ENCODE data around the gene GNA15. TPM values are rescaled to one million over a fixed set of nuclear protein-coding genes. Genes with fewer than 3 reads are reported as not detected.
A peak's percentile ranks its signal among the peaks of the same experiment; 100 is the strongest.

Gene GNA15
- total RNA-seq, 1 donor = 0.36 TPM

- no peaks in the 10 kb centered on the region for H3K27me3 ChIP-seq (ENCODE audit: insufficient read depth, low read length)
- H3K4me2 ChIP-seq (ENCODE audit: insufficient read depth, low read length) = no peak overlapping the region
- no peaks in the 10 kb centered on the region for H3K9me3 ChIP-seq (ENCODE audit: low read depth, low read length)
- no peak overlapping the region for H2AFZ ChIP-seq (ENCODE audit: low read length)
- H3K4me1 ChIP-seq (ENCODE audit: insufficient read depth, low read length) = no peaks in the 10 kb centered on the region
- H4K20me1 ChIP-seq (ENCODE audit: insufficient read depth, low read length) = peaks cover 5% of the 10 kb centered on the region
- DNase-seq (ENCODE audit: insufficient read length, low spot score, missing footprints) = no peak
- no peak overlapping the region for H3K4me3 ChIP-seq (ENCODE audit: insufficient read depth, low read length)
- peaks cover 15% of the 10 kb centered on the region for H3K36me3 ChIP-seq (ENCODE audit: insufficient read depth, low read length)
- H3K79me2 ChIP-seq (ENCODE audit: insufficient read depth, low read length) = no peaks in the 10 kb centered on the region
- H3K27ac ChIP-seq (ENCODE audit: low read depth, low read length) = no peak overlapping the region
- no peak for TF ChIP-seq CTCF (IDR thresholded peaks at IDR 0.05; ENCODE audit: extremely low read depth, low read depth, low read length)
Observed at GRCh38 chr19:3208317-3209207, 72.7 kb downstream of the GNA15 start.

- Histone ChIP-seq H3K9me3 (ENCODE audit: low read depth, low read length) (no peaks in the 10 kb centered on the region), H3K36me3 (ENCODE audit: insufficient read depth, low read length) (peaks cover 15% of the 10 kb centered on the region), H4K20me1 (ENCODE audit: insufficient read depth, low read length) (peaks cover 5% of the 10 kb centered on the region), H2AFZ (ENCODE audit: low read length) (no peak overlapping the region), H3K4me2 (ENCODE audit: insufficient read depth, low read length) (no peak overlapping the region), H3K79me2 (ENCODE audit: insufficient read depth, low read length) (no peaks in the 10 kb centered on the region), H3K4me3 (ENCODE audit: insufficient read depth, low read length) (no peak overlapping the region), H3K27ac (ENCODE audit: low read depth, low read length) (no peak overlapping the region), H3K4me1 (ENCODE audit: insufficient read depth, low read length) (no peaks in the 10 kb centered on the region), H3K27me3 (ENCODE audit: insufficient read depth, low read length) (no peaks in the 10 kb centered on the region)
- TF ChIP-seq CTCF (IDR thresholded peaks at IDR 0.05; ENCODE audit: extremely low read depth, low read depth, low read length) = peak; percentile 62
- DNase-seq (ENCODE audit: insufficient read length, low spot score, missing footprints) = peak; percentile 99
Observed at GRCh38 chr19:3210347-3211017, 74.6 kb downstream of the GNA15 start.

- Histone ChIP-seq H3K4me2 (ENCODE audit: insufficient read depth, low read length) (no peak overlapping the region), H3K4me3 (ENCODE audit: insufficient read depth, low read length) (no peak overlapping the region), H3K79me2 (ENCODE audit: insufficient read depth, low read length) (no peaks in the 10 kb centered on the region), H3K27ac (ENCODE audit: low read depth, low read length) (no peak overlapping the region), H3K9me3 (ENCODE audit: low read depth, low read length) (no peaks in the 10 kb centered on the region), H3K4me1 (ENCODE audit: insufficient read depth, low read length) (no peaks in the 10 kb centered on the region), H3K27me3 (ENCODE audit: insufficient read depth, low read length) (no peaks in the 10 kb centered on the region), H3K36me3 (ENCODE audit: insufficient read depth, low read length) (peaks cover 13% of the 10 kb centered on the region), H4K20me1 (ENCODE audit: insufficient read depth, low read length) (peaks cover 5% of the 10 kb centered on the region), H2AFZ (ENCODE audit: low read length) (no peak overlapping the region)
- TF ChIP-seq CTCF (IDR thresholded peaks at IDR 0.05; ENCODE audit: extremely low read depth, low read depth, low read length) = no peak
- peak; percentile 81 for DNase-seq (ENCODE audit: insufficient read length, low spot score, missing footprints)
Observed at GRCh38 chr19:3211191-3211590, 75.4 kb downstream of the GNA15 start.

GRCh38 chr19:3213159-3213558 lies 77.3 kb downstream of the GNA15 start:
- TF ChIP-seq CTCF (IDR thresholded peaks at IDR 0.05; ENCODE audit: extremely low read depth, low read depth, low read length) = no peak

More at GRCh38 chr19:3213159-3213558, 77.3 kb downstream of the GNA15 start:
- H4K20me1 ChIP-seq (ENCODE audit: insufficient read depth, low read length) = peaks cover 5% of the 10 kb centered on the region
- H3K4me1 ChIP-seq (ENCODE audit: insufficient read depth, low read length) = no peaks in the 10 kb centered on the region
- peak; percentile 29 for DNase-seq (ENCODE audit: insufficient read length, low spot score, missing footprints)
- H3K4me2 ChIP-seq (ENCODE audit: insufficient read depth, low read length) = no peak overlapping the region
- no peaks in the 10 kb centered on the region for H3K27me3 ChIP-seq (ENCODE audit: insufficient read depth, low read length)
- H3K27ac ChIP-seq (ENCODE audit: low read depth, low read length) = no peak overlapping the region
- H2AFZ ChIP-seq (ENCODE audit: low read length) = no peak overlapping the region
- H3K79me2 ChIP-seq (ENCODE audit: insufficient read depth, low read length) = no peaks in the 10 kb centered on the region
- H3K9me3 ChIP-seq (ENCODE audit: low read depth, low read length) = no peaks in the 10 kb centered on the region
- no peak overlapping the region for H3K4me3 ChIP-seq (ENCODE audit: insufficient read depth, low read length)
- H3K36me3 ChIP-seq (ENCODE audit: insufficient read depth, low read length) = no peaks in the 10 kb centered on the region
